ENCODE data around the gene RBM23. TPM values are rescaled to one million over a fixed set of nuclear protein-coding genes. Genes with fewer than 3 reads are reported as not detected.

The RBM23 gene
- polyA plus RNA-seq, 1 donor from 2014 or later, result 83.7 TPM

- no peaks in the 10 kb centered on the region for H3K36me3 ChIP-seq (ENCODE audit: insufficient read depth, low read length)
- H3K4me2 ChIP-seq (ENCODE audit: low read length), result no peak overlapping the region
- H3K79me2 ChIP-seq (replicated peaks; ENCODE audit: insufficient read depth, low read length), result no peaks in the 10 kb centered on the region
- no peak for TF ChIP-seq EP300 (conservative IDR thresholded peaks at IDR 0.05; ENCODE audit: poor library complexity, severe bottlenecking)
- TF ChIP-seq POLR2AphosphoS5 (IDR thresholded peaks at IDR 0.05), result no peak
- no peak for TF ChIP-seq CTCF (IDR thresholded peaks at IDR 0.05; ENCODE audit: poor library complexity, severe bottlenecking)
- TF ChIP-seq SMC3 (conservative IDR thresholded peaks at IDR 0.05; ENCODE audit: poor library complexity), result no peak
- no peak for TF ChIP-seq TAF1 (IDR thresholded peaks at IDR 0.05; ENCODE audit: low read depth)
- TF ChIP-seq EZH2 (IDR thresholded peaks at IDR 0.05; ENCODE audit: borderline replicate concordance, insufficient read depth, low read length, poor library complexity, severe bottlenecking), result no peak
- no peak for TF ChIP-seq REST (IDR thresholded peaks at IDR 0.05; ENCODE audit: borderline replicate concordance)
- TF ChIP-seq RAD21 (conservative IDR thresholded peaks at IDR 0.05), result no peak
- TF ChIP-seq MXI1 (conservative IDR thresholded peaks at IDR 0.05; ENCODE audit: poor library complexity, severe bottlenecking), result no peak
- no peaks in the 10 kb centered on the region for H3K9me2 ChIP-seq (ENCODE audit: insufficient read depth, low read length)
- no peak overlapping the region for H2AFZ ChIP-seq (ENCODE audit: low read depth, low read length)
- no peaks in the 10 kb centered on the region for H3F3A ChIP-seq (ENCODE audit: insufficient read depth, low read length, poor library complexity, severe bottlenecking)
- H3K4me3 ChIP-seq (ENCODE audit: low read length), result no peak overlapping the region
- H3K9ac ChIP-seq (ENCODE audit: low read length), result no peak overlapping the region
- H3K27ac ChIP-seq (ENCODE audit: low read length), result no peak overlapping the region
- no peaks in the 10 kb centered on the region for H3K27me3 ChIP-seq (ENCODE audit: insufficient read depth, low read depth, low read length)
- no peaks in the 10 kb centered on the region for H3K9me3 ChIP-seq (ENCODE audit: low read length)
- no peaks in the 10 kb centered on the region for H4K20me1 ChIP-seq (ENCODE audit: insufficient read depth)
Measured at GRCh38 chr14:22945642-22946041, 26.7 kb upstream of the RBM23 start.

GRCh38 chr14:22939684-22940083, 20.7 kb upstream of the RBM23 start:
- Histone ChIP-seq H3K4me3 (ENCODE audit: low read length) (no peak overlapping the region), H2AFZ (ENCODE audit: low read depth, low read length) (no peak overlapping the region), H3K27ac (ENCODE audit: low read length) (no peak overlapping the region), H3K9me2 (ENCODE audit: insufficient read depth, low read length) (no peaks in the 10 kb centered on the region), H4K20me1 (ENCODE audit: insufficient read depth) (no peaks in the 10 kb centered on the region), H3K79me2 (replicated peaks; ENCODE audit: insufficient read depth, low read length) (no peaks in the 10 kb centered on the region), H3K36me3 (ENCODE audit: insufficient read depth, low read length) (no peaks in the 10 kb centered on the region), H3K9me3 (ENCODE audit: low read length) (no peaks in the 10 kb centered on the region), H3K27me3 (ENCODE audit: insufficient read depth, low read depth, low read length) (no peaks in the 10 kb centered on the region), H3K9ac (ENCODE audit: low read length) (no peak overlapping the region), H3F3A (ENCODE audit: insufficient read depth, low read length, poor library complexity, severe bottlenecking) (no peaks in the 10 kb centered on the region), H3K4me2 (ENCODE audit: low read length) (no peak overlapping the region)
- TF ChIP-seq REST (IDR thresholded peaks at IDR 0.05; ENCODE audit: borderline replicate concordance) (no peak), TAF1 (IDR thresholded peaks at IDR 0.05; ENCODE audit: low read depth) (no peak), POLR2AphosphoS5 (IDR thresholded peaks at IDR 0.05) (no peak), SMC3 (conservative IDR thresholded peaks at IDR 0.05; ENCODE audit: poor library complexity) (no peak), EZH2 (IDR thresholded peaks at IDR 0.05; ENCODE audit: borderline replicate concordance, insufficient read depth, low read length, poor library complexity, severe bottlenecking) (no peak), RAD21 (conservative IDR thresholded peaks at IDR 0.05) (no peak), EP300 (conservative IDR thresholded peaks at IDR 0.05; ENCODE audit: poor library complexity, severe bottlenecking) (no peak), MXI1 (conservative IDR thresholded peaks at IDR 0.05; ENCODE audit: poor library complexity, severe bottlenecking) (no peak), CTCF (IDR thresholded peaks at IDR 0.05; ENCODE audit: poor library complexity, severe bottlenecking) (no peak)
